BE2C (cell line): ENCODE results near the gene TBC1D22A.
A peak's percentile ranks its signal among the peaks of the same experiment; 100 is the strongest.

Experiments
- DNase-seq: peaks from one replicate; pipeline ENCODE4 v3.0.0-alpha.2; 2020
- H3K27me3 ChIP-seq: fragments of 250-450 bp; sonication (Bioruptor Pico); 2 replicates; pipeline ENCODE4 v1.5.1; 2020; ENCODE audit warnings: mild to moderate bottlenecking
- H3K36me3 ChIP-seq: fragments of 250-450 bp; sonication (Bioruptor Pico); 2 replicates; pipeline ENCODE4 v1.5.1; 2020; ENCODE audit warnings: mild to moderate bottlenecking
- H3K4me1 ChIP-seq: fragments of 250-450 bp; sonication (Bioruptor Pico); 2 replicates; pipeline ENCODE4 v1.5.1; 2020
- H3K4me3 ChIP-seq: 2 replicates; pipeline ENCODE4 v1.5.1; 2011; ENCODE audit warnings: low read depth, low read length
- H3K9me3 ChIP-seq: fragments of 250-450 bp; sonication (Bioruptor Pico); 2 replicates; pipeline ENCODE4 v1.5.1; 2020
- TF ChIP-seq, protein P1 (sequence below): IDR thresholded peaks from 2 replicates; pipeline ENCODE4 v1.5.1; 2012; ENCODE audit warnings: mild to moderate bottlenecking, low read depth, low read length

The TBC1D22A gene

GRCh38 chr22:47102081-47102480 is 339.6 kb downstream of the TBC1D22A start:
- H3K9me3 ChIP-seq, result no peaks in the 10 kb centered on the region
- no peak overlapping the region for H3K4me3 ChIP-seq
- TF ChIP-seq, protein P1, sequence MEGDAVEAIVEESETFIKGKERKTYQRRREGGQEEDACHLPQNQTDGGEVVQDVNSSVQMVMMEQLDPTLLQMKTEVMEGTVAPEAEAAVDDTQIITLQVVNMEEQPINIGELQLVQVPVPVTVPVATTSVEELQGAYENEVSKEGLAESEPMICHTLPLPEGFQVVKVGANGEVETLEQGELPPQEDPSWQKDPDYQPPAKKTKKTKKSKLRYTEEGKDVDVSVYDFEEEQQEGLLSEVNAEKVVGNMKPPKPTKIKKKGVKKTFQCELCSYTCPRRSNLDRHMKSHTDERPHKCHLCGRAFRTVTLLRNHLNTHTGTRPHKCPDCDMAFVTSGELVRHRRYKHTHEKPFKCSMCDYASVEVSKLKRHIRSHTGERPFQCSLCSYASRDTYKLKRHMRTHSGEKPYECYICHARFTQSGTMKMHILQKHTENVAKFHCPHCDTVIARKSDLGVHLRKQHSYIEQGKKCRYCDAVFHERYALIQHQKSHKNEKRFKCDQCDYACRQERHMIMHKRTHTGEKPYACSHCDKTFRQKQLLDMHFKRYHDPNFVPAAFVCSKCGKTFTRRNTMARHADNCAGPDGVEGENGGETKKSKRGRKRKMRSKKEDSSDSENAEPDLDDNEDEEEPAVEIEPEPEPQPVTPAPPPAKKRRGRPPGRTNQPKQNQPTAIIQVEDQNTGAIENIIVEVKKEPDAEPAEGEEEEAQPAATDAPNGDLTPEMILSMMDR, result no peak
- DNase-seq, result peak; percentile 41
- no peaks in the 10 kb centered on the region for H3K27me3 ChIP-seq
- no peaks in the 10 kb centered on the region for H3K36me3 ChIP-seq
- H3K4me1 ChIP-seq, result peaks cover 4% of the 10 kb centered on the region; the same call in 1 of the 2 replicates

- Histone ChIP-seq H3K9me3 (no peaks in the 10 kb centered on the region), H3K27me3 (no peaks in the 10 kb centered on the region), H3K4me1 (peaks cover 4% of the 10 kb centered on the region; the same call in 1 of the 2 replicates), H3K36me3 (no peaks in the 10 kb centered on the region), H3K4me3 (no peak overlapping the region)
- TF ChIP-seq, protein P1, result no peak
- no peak for DNase-seq
These were observed 340.2 kb downstream of the TBC1D22A start for GRCh38 chr22:47102648-47103047.

DNA sequence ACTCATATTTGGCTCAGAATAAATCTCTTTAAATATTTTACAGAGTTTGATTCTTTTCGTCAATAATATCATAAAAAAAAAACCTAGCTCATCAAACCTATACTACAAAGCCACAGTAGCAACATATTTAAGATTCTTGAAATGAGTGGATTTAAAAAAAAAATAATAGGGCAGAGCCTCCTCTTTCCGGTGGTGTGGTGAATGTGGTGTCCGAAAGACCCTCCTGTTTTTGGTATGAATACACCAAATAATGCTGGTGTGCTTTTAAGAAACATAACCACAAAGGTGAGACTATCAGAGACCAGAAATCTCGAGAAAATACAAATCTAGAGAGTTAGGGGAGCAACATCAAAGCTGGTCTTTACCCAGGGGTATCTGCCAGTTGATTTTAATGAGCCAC is 342.6 kb downstream of the TBC1D22A start:
- H3K9me3 ChIP-seq, result no peaks in the 10 kb centered on the region
- no peaks in the 10 kb centered on the region for H3K36me3 ChIP-seq
- H3K27me3 ChIP-seq, result no peaks in the 10 kb centered on the region
- TF ChIP-seq, protein P1, result no peak
- peaks cover 4% of the 10 kb centered on the region; the same call in 1 of the 2 replicates for H3K4me1 ChIP-seq
- DNase-seq, result no peak
- H3K4me3 ChIP-seq, result no peak overlapping the region

GRCh38 chr22:47106806-47107205 is 344.4 kb downstream of the TBC1D22A start:
- TF ChIP-seq, protein P1, result no peak
- Histone ChIP-seq H3K9me3 (no peaks in the 10 kb centered on the region), H3K4me3 (no peak overlapping the region), H3K27me3 (no peaks in the 10 kb centered on the region), H3K36me3 (no peaks in the 10 kb centered on the region), H3K4me1 (peaks cover 4% of the 10 kb centered on the region; the same call in 1 of the 2 replicates)
- DNase-seq, result no peak

DNA sequence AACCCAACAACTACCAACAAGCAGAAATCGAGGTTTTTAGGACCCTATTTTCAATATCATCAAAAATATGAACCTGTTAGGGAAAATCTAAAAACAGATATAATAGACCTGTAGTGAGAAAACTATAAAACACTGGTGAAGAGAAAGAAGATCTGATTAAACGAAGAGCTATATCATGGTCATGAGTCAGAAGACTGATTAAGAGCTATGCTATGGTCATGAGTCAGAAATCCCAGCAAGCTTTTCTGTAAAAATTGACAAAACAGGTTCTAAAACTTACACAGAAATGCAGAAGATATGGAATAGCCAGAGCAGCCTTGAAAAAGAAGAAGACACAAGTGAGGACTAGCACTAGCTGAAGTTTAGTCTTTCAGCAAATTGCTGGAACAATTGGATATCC is 345.0 kb downstream of the TBC1D22A start:
- Histone ChIP-seq H3K27me3 (no peaks in the 10 kb centered on the region), H3K36me3 (no peaks in the 10 kb centered on the region), H3K9me3 (no peaks in the 10 kb centered on the region), H3K4me3 (no peak overlapping the region), H3K4me1 (no peaks in the 10 kb centered on the region)
- no peak for DNase-seq
- TF ChIP-seq, protein P1, result no peak

- H3K9me3 ChIP-seq, result no peaks in the 10 kb centered on the region
- no peaks in the 10 kb centered on the region for H3K27me3 ChIP-seq
- H3K4me1 ChIP-seq, result peaks cover 4% of the 10 kb centered on the region; the same call in 1 of the 2 replicates
- TF ChIP-seq, protein P1, result no peak
- no peaks in the 10 kb centered on the region for H3K36me3 ChIP-seq
- no peak overlapping the region for H3K4me3 ChIP-seq
- DNase-seq, result no peak
These were observed 348.5 kb downstream of the TBC1D22A start for GRCh38 chr22:47110817-47111443.
